Measurements from ENCODE around the gene ASCC1.
"Not testable (repeated sequence)": the region's sequence is repeated elsewhere in the genome, so short reads cannot be mapped to it uniquely, and the experiment has no call there.

ASCC1 gene

GRCh38 chr10:72215611-72216549, at the start of gene ASCC1, which contains the start of gene ANAPC16:
Gene ASCC1 (minus strand): TSS chr10:72216276. CDS start chr10:72213298, 2,978 bp downstream.
Gene ANAPC16 (plus strand): TSS chr10:72216012. CDS start chr10:72223915, 7,903 bp downstream.
- peak; percentile 84 to 94 for DNase-seq (ENCODE audit: low read depth in 2 of 2)

GRCh38 chr10:72265508-72265907, 49.4 kb upstream of the ASCC1 start:
- DNase-seq (ENCODE audit: low read depth in 2 of 2): no peak

- no peak for DNase-seq (ENCODE audit: low read depth in 2 of 2)
Measured at GRCh38 chr10:72264536-72264935, 48.5 kb upstream of the ASCC1 start.

DNA sequence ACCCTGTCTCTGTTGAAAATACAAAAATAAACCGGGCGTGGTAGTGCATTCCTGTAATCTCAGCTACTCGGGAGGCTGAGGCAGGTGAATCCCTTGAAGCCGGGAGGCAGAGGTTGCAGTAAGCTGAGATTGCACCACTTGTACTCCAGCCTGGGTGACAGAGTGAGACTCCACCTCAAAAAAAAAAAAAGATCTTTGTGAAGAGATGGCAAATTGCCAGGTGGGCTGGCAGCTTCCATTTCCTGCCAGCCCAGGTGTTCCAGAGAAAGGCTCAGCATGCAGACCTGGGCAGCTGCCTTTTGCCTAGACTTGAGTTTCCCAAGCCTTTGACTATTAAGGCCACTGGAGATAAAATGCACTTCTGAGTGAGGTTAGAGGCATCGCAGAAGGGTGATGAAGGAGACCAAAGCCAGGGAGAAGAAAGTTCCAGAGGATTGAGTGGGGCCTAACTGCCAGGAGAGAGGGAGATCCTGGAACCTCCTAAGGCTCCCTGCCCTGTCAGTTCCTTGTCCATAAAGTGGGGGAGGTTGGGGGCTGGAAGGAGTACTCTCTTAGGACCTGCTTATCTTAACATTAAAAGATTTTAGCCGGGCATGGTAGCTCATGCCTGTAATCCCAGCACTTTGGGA, 47.7 kb upstream of the ASCC1 start:
- no peak for DNase-seq (ENCODE audit: low read depth in 2 of 2)

DNA sequence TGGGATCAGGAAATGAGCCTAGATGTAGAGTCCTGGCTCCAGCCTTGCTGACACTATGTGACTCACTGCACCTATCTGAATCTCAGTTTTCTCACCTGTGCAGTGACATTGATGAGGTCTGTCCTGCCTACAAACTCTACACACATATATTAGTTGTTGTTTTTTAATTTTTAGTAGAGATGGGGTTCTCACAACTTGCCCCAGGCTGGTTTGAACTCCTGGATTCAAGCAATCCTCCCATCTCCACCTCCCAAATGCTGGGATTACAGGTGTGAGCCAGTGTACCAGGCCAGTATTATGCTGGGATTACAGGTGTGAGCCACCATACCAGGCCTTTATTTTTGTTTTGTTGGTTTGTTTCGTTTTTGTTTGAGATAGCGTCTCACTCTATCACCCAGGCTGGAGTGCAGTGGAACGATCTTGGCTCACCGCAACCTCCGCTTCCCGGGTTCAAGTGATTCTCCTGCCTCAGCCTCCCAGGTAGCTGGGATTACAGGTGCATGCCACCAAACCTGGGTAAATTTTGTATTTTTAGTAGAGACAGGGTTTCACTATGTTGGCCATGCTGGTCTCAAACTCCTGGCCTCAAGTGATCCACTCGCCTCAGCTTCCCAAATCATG, 45.8 kb upstream of the ASCC1 start:
- no peak for DNase-seq (ENCODE audit: low read depth in 2 of 2)

- peak in 1 of 2 donors; percentile 39 for DNase-seq (ENCODE audit: low read depth in 2 of 2)
Measured at GRCh38 chr10:72260976-72261783, 45.1 kb upstream of the ASCC1 start.

DNA sequence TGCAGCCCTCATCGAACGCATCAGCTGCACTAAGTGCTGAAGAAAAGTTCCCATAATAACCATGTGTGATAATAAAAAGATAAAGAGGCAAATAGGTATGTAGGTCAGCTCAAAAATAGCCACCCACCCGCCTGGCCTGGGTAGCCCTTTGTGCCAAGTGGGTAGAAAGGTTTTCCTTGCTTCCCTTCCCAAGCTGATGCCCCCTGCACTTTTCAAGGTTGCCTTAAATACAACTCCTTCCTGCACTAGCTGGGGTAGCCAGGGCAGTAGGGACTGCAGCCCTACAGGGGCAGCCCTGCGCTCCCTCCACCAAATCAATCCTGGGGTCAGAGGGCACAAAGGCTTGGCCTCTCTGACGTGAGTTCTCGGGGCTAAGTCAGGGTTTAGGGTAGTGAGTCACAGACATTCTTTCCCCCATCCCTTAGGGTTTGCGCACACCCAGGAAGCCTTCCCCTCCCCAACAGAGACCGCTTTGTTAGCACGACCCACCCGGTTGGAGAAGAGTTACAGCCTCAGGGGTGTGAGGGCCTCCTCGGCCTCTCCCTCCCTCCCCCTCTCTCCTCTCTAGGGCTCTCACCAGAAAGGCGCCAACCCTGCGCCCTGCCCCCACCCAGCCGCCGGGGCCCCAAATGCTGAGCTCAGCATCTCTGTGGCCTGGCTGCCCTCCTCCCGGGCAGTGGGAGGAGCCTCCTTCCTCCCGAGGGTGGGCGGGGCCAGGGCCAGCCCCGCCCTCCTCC, 44.3 kb upstream of the ASCC1 start:
- peak; percentile 62 to 76 for DNase-seq (ENCODE audit: low read depth in 2 of 2)

DNA sequence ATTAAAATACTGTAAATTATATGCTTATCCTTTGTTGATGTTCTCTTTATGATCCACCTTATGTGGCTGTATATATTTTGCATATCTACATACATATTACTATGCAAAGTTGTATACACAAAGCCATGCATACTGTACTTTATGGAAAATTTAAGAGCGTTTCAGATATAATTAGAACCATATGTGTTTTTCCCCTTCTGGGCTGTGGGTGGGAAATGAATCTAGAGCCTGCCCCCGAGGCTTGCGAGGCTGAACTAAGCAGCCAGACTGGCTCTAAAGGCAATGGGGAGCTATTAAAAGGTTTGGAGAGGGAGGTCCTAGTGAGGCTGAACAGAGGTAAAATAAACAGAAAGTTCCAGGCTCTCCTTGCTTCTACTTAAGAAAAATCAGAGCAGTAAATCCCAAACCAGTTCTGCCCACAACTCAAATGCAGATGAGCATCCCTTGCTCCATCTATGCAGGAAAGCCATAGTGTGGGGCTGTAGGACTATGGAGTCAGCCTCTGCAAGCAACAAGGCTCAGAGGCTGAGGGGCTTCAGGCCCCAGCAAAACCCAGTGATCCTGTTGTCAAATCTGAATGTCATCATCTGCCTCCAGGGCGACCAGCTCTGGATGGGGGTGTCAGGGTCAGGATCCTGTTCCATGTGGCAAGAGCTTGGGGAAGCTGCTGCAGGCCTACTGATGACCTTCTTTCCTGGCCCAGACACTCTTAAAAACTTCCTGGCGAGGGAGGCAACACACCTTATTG, 43.6 kb upstream of the ASCC1 start:
- DNase-seq (ENCODE audit: low read depth in 2 of 2): no peak

DNA sequence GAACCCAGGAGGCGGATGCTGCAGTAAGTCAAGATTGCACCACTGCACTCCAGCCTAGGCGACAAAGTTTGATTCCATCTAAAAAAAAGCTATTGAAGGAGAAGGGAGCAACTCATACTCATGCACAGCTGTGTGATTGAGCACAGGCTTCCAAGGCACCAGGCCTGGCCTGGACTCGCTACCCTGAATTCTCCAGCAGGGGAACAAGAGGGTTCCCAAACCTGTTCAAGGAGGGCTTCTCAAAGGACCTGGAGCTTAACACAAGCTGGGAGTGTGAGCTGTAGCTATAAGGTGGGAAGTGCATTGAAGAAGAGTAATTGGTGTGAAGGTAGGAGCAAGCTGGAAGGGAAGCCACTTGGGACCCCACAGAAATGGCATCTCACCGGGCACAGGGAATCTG, 42.5 kb upstream of the ASCC1 start:
- no peak for DNase-seq (ENCODE audit: low read depth in 2 of 2)

- DNase-seq (ENCODE audit: low read depth in 2 of 2): no peak
Measured at GRCh38 chr10:72257051-72257892, 41.2 kb upstream of the ASCC1 start.

DNA sequence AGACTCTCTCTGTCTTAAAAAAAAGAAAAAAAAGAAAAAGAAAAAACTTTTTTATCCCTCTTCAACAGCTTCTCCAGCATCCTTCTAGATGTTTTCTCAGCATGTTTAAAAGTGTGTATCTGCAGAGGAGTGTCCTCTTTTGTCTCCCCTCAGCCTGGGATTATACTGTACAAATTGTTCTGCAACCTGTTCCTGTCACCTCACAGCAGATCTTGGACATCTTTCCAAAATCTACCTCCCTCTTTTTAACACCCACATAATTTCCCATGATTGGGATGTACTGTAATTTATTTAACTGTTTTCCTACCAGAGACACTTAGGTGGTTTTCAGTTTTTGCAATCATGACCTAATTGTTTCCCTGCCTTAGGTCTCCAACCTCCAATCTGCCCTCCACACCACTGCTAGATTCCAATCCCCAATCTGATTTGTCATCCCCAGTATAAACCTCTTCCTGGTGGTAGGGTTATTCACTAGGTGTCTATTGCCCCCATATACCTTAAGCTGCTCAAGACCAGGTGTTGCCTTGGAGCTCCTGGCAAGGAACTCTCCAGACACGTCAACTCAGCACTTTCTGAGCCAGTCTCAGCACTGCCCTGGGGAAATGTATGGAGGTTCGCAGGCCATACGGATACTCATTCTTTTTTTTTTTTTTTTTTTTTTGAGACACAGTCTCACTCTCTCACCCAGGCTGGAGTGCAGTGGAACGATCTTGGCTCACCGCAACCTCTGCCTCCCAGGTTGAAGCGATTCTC, 40.1 kb upstream of the ASCC1 start:
- DNase-seq (ENCODE audit: low read depth in 2 of 2): no peak

- no peak for DNase-seq (ENCODE audit: low read depth in 2 of 2)
Measured at GRCh38 chr10:72254813-72255568, 38.9 kb upstream of the ASCC1 start.

DNA sequence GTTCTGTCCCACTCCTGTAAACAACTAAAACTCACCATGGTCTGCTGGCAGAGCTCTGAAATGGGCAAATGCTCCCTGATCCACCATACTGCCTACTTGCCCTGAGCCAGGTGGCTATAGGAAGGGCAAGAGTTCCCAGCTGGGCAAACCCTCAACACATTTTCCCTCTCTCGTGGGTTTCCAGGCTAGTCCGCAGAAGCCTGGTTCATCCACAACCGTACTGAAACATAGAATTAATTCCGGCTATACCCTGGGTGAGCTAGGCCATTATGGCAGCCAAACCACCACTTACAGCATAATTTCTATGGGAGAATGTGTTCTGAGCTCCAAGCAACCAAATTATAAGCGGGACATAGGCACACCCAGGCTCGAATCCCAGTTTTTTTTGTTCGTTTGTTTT, 37.5 kb upstream of the ASCC1 start:
- no peak for DNase-seq (ENCODE audit: low read depth in 2 of 2)

DNA sequence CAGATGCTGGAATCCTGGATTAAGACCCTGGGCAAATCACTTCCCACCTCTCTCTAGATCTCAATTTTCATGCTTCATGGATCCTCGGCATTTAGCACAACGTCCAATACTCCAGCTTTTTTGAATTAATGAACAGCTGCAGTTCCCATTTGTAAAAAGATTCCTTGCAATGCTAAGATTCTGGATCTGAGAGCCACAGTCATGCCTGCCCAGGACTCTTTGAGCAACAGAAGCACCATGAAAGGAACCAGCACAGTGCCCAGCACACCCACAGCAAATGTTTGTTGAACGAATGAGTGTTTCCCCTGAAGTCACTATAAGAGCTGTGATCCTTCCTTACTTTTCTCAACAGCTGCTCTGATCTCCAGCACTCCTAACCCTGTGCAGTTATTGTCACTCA, 36.9 kb upstream of the ASCC1 start:
- DNase-seq (ENCODE audit: low read depth in 2 of 2): no peak

- DNase-seq (ENCODE audit: low read depth in 2 of 2): no peak
Measured at GRCh38 chr10:72251635-72252034, 35.6 kb upstream of the ASCC1 start.

DNA sequence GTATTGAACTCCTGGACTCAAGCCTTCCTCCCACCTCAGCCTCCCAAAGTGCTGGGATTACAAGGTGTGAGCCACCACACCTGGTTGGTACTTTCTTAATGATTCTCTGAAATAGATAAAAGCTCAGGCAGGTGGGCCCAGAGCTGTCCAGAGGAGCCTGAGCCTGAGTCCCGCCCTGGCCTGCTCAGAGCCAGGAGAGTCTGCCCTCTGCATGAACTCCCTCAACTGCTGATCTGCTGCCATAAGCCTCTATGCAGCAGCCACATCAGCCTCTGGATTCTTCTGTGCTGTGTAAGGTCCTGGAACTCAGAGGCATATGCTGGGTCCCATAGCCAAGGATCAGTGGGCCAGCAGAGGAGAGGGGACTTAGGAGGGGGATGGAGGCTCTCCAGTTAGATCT, 34.6 kb upstream of the ASCC1 start:
- DNase-seq (ENCODE audit: low read depth in 2 of 2): no peak

- not testable (repeated sequence) for DNase-seq (ENCODE audit: low read depth in 2 of 2)
Measured at GRCh38 chr10:72249176-72249862, 33.2 kb upstream of the ASCC1 start.
